Hematopoietic multipotent progenitor cell treated with erythropoietin and hydrocortisone succinate and interleukin-3 and kit ligand, for 6 days (in vitro differentiated cells): Measurements from ENCODE around the gene IGFBP2.

ENCODE experiments used
- DNase-seq: peaks from one replicate; pipeline ENCODE4 v3.0.0-alpha.2; 2015

The IGFBP2 gene

GRCh38 chr2:216688731-216689340 lies 55.6 kb downstream of the IGFBP2 start:
- peak; percentile 76 for DNase-seq

- no peak for DNase-seq
These were observed 56.2 kb downstream of the IGFBP2 start for GRCh38 chr2:216689397-216689796.

GRCh38 chr2:216690456-216690852 lies 57.2 kb downstream of the IGFBP2 start:
- DNase-seq: no peak

- DNase-seq: peak; percentile 90
These were observed 57.9 kb downstream of the IGFBP2 start for GRCh38 chr2:216690853-216691741.

GRCh38 chr2:216692636-216693413 lies 59.6 kb downstream of the IGFBP2 start:
- peak; percentile 89 for DNase-seq

GRCh38 chr2:216693414-216694080 lies 60.3 kb downstream of the IGFBP2 start:
- no peak for DNase-seq

- peak; percentile 80 for DNase-seq
These were observed 61.0 kb downstream of the IGFBP2 start for GRCh38 chr2:216694082-216694825.

GRCh38 chr2:216694826-216695217 lies 61.6 kb downstream of the IGFBP2 start:
- DNase-seq: no peak

GRCh38 chr2:216695401-216695821 lies 62.2 kb downstream of the IGFBP2 start, which contains the start of gene IGFBP5:
IGFBP5 (minus strand) TSS chr2:216695549; CDS start chr2:216694775, 774 bp downstream.
- DNase-seq: peak; percentile 75

GRCh38 chr2:216696321-216696720 lies 63.1 kb downstream of the IGFBP2 start:
- no peak for DNase-seq

GRCh38 chr2:216696751-216697560 lies 63.7 kb downstream of the IGFBP2 start:
- peak; percentile 82 for DNase-seq

GRCh38 chr2:216698293-216698692 lies 65.1 kb downstream of the IGFBP2 start:
- DNase-seq: no peak

GRCh38 chr2:216698895-216699294 lies 65.7 kb downstream of the IGFBP2 start:
- peak; percentile 89 for DNase-seq

- DNase-seq: no peak
These were observed 66.9 kb downstream of the IGFBP2 start for GRCh38 chr2:216700088-216700567.

- no peak for DNase-seq
These were observed 67.6 kb downstream of the IGFBP2 start for GRCh38 chr2:216700781-216701180.

GRCh38 chr2:216701544-216701943 lies 68.3 kb downstream of the IGFBP2 start:
- no peak for DNase-seq

GRCh38 chr2:216702756-216703155 lies 69.5 kb downstream of the IGFBP2 start:
- no peak for DNase-seq

GRCh38 chr2:216710551-216711301 lies 77.5 kb downstream of the IGFBP2 start:
- no peak for DNase-seq

- no peak for DNase-seq
These were observed 78.1 kb downstream of the IGFBP2 start for GRCh38 chr2:216711348-216711747.

GRCh38 chr2:216713691-216714336 lies 80.6 kb downstream of the IGFBP2 start:
- DNase-seq: no peak
